AG04449 (cell line): ENCODE results near the gene ACVRL1.

Experiments used
- CTCF ChIA-PET: fragments of 350-600 bp; formaldehyde crosslinking; extraction: SDS; loops from one replicate; lab custom pipeline; 2021; ENCODE audit warnings: antibody characterized with exemption; lab: Yijun Ruan, JAX
- POLR2A ChIA-PET: fragments of 400-600, 350-600 bp; formaldehyde crosslinking; extraction: SDS; loops from one replicate; lab custom pipeline; 2020; ENCODE audit warnings: antibody characterized with exemption, inconsistent platforms; lab: Yijun Ruan, JAX
- DNase-seq: peaks from one replicate; pipeline ENCODE4 v3.0.0-alpha.2; 2010; ENCODE audit warnings: low read depth, low spot score
- H3K4me3 ChIP-seq: 2 replicates; pipeline ENCODE4 v1.5.1; 2011; ENCODE audit warnings: low read depth, mild to moderate bottlenecking, control low read depth, low read length
- TF ChIP-seq, protein P1 (sequence below): IDR thresholded peaks from one replicate; pipeline ENCODE4 v1.5.1; 2011; ENCODE audit warnings: mild to moderate bottlenecking, moderate library complexity, low read length, control low read depth, inconsistent platforms; ENCODE audit not compliant: insufficient read depth; ENCODE audit errors: missing control alignments

The ACVRL1 gene

DNA sequence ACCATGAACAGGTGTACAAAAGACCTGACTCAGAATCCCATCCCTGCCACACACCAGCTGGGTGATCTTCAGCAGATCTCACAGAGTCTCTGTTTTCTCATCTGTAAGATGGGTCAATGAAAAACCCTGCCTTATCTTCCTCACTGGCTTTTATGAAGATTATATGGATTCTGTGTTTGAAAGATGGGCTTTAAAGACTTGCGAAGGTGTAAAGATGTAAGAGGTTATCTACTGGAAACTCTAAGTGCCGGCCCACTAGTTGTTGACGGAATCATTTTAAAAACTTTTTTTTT lies 34.7 kb upstream of the ACVRL1 start:
- DNase-seq, result no peak
- ChIA-PET CTCF (interaction anchor here (1.2 to 7.1 kb wide), 4 partner anchors 9 to 458 kb away, joined by 3 to 147 read pairs (median 64); partner anchors contain the start of gene SLC4A8), POLR2A (no interaction called here)
- H3K4me3 ChIP-seq, result no peak overlapping the region
- TF ChIP-seq, protein P1, sequence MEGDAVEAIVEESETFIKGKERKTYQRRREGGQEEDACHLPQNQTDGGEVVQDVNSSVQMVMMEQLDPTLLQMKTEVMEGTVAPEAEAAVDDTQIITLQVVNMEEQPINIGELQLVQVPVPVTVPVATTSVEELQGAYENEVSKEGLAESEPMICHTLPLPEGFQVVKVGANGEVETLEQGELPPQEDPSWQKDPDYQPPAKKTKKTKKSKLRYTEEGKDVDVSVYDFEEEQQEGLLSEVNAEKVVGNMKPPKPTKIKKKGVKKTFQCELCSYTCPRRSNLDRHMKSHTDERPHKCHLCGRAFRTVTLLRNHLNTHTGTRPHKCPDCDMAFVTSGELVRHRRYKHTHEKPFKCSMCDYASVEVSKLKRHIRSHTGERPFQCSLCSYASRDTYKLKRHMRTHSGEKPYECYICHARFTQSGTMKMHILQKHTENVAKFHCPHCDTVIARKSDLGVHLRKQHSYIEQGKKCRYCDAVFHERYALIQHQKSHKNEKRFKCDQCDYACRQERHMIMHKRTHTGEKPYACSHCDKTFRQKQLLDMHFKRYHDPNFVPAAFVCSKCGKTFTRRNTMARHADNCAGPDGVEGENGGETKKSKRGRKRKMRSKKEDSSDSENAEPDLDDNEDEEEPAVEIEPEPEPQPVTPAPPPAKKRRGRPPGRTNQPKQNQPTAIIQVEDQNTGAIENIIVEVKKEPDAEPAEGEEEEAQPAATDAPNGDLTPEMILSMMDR, result no peak

- no peak overlapping the region for H3K4me3 ChIP-seq
- no peak for DNase-seq
- TF ChIP-seq, protein P1, result no peak
- POLR2A ChIA-PET, result no interaction called here
- CTCF ChIA-PET, result interaction anchor here (1.3 to 7.1 kb wide), 5 partner anchors 10 to 452 kb away, joined by 4 to 147 read pairs (median 54); partner anchors contain the start of gene SLC4A8
These were observed 33.9 kb upstream of the ACVRL1 start for GRCh38 chr12:51873251-51873994.

GRCh38 chr12:51874000-51874399 lies 33.3 kb upstream of the ACVRL1 start:
- no peak overlapping the region for H3K4me3 ChIP-seq
- TF ChIP-seq, protein P1, result no peak
- no peak for DNase-seq
- CTCF ChIA-PET, result interaction anchor here (1.3 to 7.1 kb wide), 10 partner anchors 11 to 458 kb away, joined by 4 to 147 read pairs (median 14); partner anchors contain the start of genes ANKRD33 and SLC4A8
- POLR2A ChIA-PET, result no interaction called here

GRCh38 chr12:51874486-51874885 lies 32.8 kb upstream of the ACVRL1 start:
- no peak for DNase-seq
- H3K4me3 ChIP-seq, result no peak overlapping the region
- TF ChIP-seq, protein P1, result no peak
- POLR2A ChIA-PET, result no interaction called here
- CTCF ChIA-PET, result interaction anchor here (0.7 to 7.1 kb wide), 33 partner anchors 11 to 1370 kb away, joined by 3 to 147 read pairs (median 5); partner anchors contain the start of genes ANKRD33, DIP2B and SLC4A8

DNA sequence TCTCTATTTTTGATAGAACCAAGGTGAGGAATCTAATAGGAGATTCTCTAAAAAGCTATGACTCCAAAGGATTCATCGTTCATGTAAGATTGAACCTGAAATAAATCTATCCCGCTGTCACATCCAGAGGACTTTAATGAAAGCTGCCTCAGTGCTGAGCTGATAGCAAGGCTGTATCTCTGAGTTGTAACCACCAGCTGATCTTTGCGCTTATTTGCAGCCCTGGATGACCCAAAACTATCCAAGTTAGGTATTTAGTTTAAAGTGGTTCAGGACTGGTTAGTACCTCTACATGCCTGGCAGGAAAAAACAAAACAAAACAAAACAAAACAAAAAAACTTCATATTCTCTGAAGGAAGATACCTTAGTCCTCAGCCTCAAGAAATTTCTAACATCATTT lies 28.2 kb upstream of the ACVRL1 start:
- DNase-seq, result no peak
- POLR2A ChIA-PET, result interaction anchor here (0.6 kb wide), 1 partner anchor 49 kb away, joined by 3 read pairs; no protein-coding TSS in a partner anchor
- H3K4me3 ChIP-seq, result no peak overlapping the region
- CTCF ChIA-PET, result interaction anchor here (0.8 to 2.7 kb wide), 13 partner anchors 9 to 457 kb away, joined by 3 to 13 read pairs (median 4); no protein-coding TSS in a partner anchor
- TF ChIP-seq, protein P1, result no peak

- no peak for DNase-seq
- POLR2A ChIA-PET, result no interaction called here
- no peak overlapping the region for H3K4me3 ChIP-seq
- CTCF ChIA-PET, result interaction anchor here (1.1 to 32.5 kb wide), 3 partner anchors 8 to 33 kb away, joined by 3 to 621 read pairs (median 54); partner anchors contain the start of gene ACVRL1
- TF ChIP-seq, protein P1, result no peak
These were observed 24.0 kb upstream of the ACVRL1 start for GRCh38 chr12:51883295-51883694.
